Measurements from ENCODE around the gene RAP1A.

DNA sequence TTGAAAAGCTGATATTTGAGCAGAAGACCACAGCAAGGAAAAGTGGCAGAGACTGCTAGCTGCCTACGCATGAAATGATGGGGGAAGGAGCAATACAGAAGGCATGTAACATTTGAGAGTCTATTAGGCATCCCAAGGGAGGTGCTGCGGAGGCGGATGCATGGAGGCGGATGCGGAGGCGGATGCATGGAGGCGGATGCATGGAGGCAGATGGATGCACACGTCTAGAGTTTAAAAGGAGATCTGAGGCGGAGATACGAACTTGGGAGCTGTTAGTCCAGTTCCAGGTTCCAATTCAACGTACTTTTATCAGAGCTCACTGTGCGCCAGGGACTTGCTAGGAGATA lies 135.4 kb downstream of the RAP1A start:
- TF ChIP-seq, protein P1, sequence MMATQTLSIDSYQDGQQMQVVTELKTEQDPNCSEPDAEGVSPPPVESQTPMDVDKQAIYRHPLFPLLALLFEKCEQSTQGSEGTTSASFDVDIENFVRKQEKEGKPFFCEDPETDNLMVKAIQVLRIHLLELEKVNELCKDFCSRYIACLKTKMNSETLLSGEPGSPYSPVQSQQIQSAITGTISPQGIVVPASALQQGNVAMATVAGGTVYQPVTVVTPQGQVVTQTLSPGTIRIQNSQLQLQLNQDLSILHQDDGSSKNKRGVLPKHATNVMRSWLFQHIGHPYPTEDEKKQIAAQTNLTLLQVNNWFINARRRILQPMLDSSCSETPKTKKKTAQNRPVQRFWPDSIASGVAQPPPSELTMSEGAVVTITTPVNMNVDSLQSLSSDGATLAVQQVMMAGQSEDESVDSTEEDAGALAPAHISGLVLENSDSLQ (IDR thresholded peaks at IDR 0.05) = no peak
- no peak for TF ChIP-seq HDGF (IDR thresholded peaks at IDR 0.05; ENCODE audit: borderline replicate concordance)
- TF ChIP-seq BHLHE40 (IDR thresholded peaks at IDR 0.05; ENCODE audit: borderline replicate concordance) = no peak
- TF ChIP-seq ARNT (IDR thresholded peaks at IDR 0.05) = no peak
- TF ChIP-seq TARDBP (IDR thresholded peaks at IDR 0.05) = no peak
- TF ChIP-seq CTBP1 (IDR thresholded peaks at IDR 0.05; ENCODE audit: borderline replicate concordance) = no peak
- no peak for TF ChIP-seq ZNF384 (IDR thresholded peaks at IDR 0.05)
- no peak for TF ChIP-seq FOXM1 (IDR thresholded peaks at IDR 0.05; ENCODE audit: borderline replicate concordance)
- no peak for TF ChIP-seq ELF4 (IDR thresholded peaks at IDR 0.05)
- no peak for TF ChIP-seq FOXA1 (IDR thresholded peaks at IDR 0.05)
- no peak for TF ChIP-seq LEF1 (IDR thresholded peaks at IDR 0.05; ENCODE audit: borderline replicate concordance)
- no peak for TF ChIP-seq FOXK2 (IDR thresholded peaks at IDR 0.05)
- no peak for TF ChIP-seq SUZ12 (IDR thresholded peaks at IDR 0.05)
- no peak for TF ChIP-seq SP1 (IDR thresholded peaks at IDR 0.05)

All from HEK293T (cell line).